Measurements from ENCODE around the gene RNF208.
"Not testable (repeated sequence)": the region's sequence is repeated elsewhere in the genome, so short reads cannot be mapped to it uniquely, and the experiment has no call there.

The RNF208 gene

DNA sequence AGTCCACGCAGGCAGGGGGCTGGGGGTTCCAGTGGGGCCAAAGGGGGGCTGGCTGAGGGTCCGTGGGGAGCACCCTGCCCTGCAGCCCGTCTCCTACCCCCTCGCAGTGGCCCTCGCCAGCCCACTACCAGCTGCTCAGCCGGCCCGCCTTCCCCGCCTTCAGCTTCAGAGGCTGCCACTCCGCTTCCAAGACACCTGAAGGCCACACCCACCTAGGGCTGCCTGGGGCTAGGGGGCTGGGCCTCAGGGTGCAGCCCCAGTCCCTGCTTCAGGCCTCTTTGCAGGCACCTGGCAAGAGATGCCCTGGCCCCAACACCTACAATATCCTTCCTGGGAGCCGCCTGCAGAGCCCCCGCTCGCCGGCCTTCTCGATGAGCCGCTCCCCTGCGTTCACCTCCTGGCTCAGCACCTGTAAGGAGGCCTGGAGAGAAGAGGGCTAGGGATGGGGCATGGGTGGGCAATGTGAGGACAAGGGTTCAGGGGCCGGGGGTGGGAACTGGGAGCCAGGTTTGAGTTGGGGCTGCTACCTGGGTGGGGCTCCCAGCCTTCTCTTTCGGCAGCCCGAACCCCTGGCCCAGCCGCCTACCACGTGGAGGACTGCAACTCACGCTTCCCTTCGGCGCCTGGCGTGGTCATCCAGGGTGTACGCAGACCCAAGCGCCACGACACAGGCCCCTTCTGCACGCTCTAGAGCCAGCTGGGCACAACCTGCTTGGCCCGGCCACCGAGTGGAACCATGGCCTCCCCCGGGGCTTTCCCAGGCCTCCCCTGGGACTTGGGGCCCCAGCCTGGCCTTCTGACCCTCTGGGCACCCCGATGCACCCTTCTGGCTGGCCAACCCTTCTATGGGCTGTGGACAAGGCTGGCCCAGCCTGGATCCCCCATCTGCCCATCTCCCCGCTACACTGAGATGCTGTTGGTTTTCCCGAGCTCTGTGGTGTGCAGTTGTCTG is 30.8 kb upstream of the RNF208 start:
- peak in 1 of 2 experiments; percentile 23 for DNase-seq

DNA sequence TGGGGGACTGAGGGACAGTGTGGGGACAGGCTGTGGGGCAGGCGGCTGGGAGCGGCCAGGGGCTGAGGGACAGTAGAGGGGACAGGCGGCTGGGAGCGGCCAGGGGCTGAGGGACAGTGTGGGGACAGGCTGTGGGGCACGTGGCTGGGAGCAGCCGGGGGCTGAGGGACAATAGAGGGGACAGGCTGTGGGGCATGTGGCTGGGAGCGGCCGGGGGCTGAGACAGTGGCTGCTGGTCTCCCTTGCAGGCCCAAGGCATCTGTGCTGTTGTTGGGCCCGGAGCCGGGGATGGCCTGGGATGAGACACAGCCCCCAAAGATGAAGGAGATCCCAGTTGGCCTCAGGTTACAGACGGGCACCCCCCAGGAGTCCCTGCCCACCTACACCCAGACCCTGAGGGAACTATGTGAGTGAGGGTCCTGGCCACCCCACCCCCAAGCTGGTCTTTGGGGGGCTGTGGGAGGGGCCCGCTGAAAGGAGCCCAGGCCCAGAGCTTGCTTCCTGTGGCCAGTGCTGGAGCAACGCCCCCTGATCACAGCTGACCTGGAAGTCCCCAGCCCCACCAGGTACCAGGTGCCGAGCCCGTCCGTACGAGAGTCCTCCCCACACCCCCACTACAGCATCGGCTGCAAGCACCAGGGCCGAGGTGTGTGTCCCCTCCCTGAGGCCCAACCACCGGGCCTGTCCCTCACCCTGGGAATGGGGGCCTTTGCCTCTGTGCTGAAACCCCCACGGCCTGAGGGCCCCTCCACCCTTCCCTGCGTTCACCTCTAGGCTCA is 29.6 kb upstream of the RNF208 start:
- no peak for DNase-seq

- no peak for DNase-seq
Observed at GRCh38 chr9:137251194-137251461, 29.1 kb upstream of the RNF208 start, which contains the start of gene STPG3. TSS of gene STPG3 (plus strand) at chr9:137251286. CDS start at chr9:137251287, 1 bp downstream.

- no peak for DNase-seq
Observed at GRCh38 chr9:137250329-137251193, 28.5 kb upstream of the RNF208 start.

DNA sequence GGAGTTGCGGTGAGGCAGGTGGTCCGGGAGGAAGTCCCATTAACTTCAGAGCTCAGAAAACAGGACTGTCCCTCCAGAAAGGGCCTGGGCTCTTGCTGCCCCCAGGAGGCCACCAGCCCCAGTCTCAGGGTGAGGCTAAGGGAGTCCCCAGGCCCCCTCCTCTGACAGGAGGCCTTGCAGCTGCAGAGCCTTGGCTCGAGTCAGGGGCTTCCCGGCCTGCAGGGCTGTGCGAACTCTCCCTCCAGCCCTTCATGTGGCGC is 25.8 kb upstream of the RNF208 start:
- no peak for DNase-seq

DNA sequence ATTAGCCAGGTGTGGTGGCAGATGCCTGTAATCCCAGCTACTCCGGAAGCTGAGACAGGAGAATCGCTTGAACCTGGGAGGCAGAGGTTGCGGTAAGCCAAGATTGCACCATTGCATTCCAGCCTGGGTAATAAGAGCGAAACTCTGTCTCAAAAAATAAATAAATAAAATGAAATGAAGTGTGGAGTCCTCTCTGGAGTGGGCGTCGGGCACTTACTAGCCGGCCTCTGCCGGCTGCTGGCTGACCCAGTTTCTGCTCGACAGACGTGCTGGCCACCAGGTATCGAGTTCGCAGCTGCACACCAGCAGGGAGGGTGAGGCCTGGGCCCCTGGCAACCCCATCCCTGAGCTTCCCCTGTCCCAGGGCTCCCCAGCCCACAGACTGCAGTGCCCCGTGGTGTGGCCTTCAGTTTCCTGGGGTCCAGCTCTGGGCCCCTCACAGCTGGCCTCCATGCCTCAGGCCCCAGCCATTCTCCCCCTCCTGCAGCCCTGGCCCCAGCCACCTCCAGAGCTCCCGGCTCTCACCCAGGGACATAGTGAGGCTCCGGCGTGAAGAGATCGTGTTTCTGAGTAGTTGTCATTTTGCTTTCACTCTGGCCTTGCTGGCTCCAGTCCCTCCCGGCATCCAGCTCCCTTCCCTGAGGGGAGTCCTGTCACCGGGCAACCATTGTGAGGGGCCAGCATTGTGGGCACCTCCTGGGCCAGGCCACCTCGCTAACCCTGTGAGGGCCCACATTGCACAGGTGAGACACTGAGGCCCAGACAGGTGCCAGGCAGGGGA is 25.3 kb upstream of the RNF208 start:
- DNase-seq = no peak

DNA sequence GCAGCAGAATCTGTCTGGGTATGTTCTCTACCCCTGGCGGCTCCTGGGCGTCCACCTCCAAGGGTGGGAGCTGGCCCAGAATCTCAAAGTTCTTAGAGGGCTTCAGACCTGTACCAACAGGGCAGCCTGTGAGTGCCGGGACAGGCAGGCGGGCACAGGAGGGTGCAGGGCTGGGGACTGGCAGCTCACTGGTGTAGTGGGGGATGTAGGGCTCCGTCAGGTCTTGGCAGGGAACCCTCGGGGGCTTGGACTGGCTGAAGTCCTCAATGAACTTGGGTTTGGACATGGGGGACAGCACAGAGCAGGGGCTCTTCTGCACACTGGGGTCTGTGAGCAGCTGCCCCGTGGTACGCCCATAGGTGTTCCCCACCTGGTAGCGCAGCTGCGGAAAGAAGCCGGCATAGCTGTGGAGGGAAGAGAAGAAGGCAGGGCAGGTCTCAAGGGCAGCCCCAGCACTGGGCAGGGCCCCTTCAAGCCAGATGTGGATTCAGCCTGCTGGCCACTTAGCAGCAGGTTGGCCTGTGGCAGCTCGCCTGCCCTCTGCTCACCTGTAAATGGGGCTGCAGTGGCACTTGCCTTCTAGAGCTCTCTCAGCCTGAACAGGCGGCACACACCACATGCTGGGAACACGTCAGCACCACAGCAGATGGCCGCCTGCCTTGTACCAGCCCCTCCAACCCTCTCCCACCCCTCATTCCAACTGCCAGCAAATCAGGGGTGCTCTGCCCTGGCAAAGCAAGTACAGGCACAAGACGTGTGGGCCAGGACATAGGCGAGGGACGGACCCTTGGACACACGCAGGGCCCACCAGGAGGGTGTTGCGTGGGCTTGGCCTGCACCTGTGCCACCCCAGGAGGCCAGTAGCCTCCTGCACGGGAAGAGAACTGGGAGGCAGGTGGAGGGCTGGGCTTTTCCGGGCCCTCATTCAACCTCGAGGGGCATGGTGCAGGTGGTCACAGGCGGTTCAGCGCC is 23.7 kb upstream of the RNF208 start:
- no peak for DNase-seq

DNA sequence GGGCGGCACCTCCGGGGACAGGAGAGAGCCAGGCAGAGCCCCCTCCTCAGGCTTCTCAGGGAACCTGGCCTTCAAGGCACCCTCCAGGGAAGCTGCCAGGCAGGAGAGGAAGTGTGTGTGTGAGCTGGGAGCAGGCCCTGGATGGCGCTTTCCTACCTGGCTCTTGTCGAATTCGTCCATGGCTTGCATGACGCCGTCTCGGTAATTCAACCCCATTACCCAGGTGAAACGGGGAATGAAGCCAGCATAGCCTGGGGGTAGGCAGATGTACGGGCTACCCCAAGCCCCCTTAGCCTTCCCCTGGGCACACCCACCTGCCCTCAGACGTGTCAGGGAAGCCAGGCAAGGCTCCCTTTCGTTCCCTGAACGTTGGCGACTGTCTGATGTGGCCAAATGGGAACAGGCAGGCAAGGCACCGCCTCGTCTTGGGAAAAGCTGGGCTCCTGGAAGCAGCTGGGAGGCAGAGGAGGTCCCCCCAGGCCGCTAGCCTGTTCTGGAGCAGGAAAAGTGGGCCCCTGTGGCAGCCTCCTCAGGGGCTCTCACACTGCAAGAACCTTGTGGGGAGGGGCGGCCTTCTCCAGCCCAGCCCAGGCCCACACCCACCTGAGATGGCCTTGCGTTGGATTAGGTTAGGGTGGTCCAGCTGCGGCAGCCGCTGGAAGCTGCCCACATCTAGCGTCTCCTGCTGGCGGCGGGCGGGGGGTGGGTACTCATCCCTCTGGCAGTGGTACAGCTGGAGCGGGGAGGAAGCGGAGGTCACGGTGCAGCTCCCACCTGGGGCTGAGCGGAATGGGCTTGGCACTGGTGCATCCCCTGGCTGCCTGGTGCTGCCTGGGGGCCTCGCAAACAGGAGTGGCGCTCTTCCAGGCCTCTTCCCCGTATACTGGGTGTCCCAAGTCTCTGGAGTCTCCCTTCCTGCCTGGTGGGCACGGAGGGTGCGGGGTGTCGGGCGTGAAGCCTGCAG is 22.7 kb upstream of the RNF208 start:
- DNase-seq = peak; percentile 68 to 82

DNA sequence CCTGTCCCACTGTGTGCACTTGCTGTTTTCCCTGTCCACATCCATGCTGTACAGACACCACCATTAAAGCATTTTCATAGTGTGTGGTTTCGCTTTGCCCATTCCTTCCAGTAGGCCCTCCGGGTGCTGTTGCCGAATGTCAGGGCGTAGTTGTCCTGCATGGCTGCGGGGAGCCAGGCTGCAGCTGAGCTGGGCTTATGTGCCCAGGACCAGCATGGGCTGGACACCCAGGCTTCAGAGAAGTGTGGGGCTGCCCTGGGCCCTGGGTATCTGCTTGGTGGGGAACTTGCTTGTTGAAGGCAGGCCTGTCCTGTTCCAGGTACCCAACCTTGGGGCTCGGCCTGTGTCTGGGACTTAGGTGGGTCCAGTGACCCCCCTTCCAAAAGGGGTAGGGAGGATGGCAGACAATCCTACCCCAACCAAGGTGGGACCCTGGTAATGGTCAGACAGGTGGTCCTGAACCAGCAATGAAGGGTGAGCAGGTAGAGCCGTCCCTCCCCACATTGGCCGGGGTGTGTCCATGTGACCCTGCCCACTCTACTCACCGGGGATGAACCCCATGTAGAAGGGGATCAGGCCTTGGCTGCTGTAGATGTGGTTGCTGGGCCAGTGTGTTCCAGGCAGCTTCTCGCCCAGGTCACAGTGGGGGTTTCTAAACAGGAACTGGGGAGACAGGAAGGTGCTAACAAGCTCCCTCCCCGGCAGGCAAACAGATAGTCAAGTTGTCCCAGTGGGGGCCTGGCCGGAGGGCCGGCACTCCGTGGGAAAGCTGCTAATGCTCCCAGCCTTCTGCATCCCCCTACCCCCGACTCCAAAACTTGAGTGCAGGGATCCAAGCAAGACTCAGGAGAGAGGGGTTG is 21.8 kb upstream of the RNF208 start:
- DNase-seq = peak; percentile 43 to 79

DNA sequence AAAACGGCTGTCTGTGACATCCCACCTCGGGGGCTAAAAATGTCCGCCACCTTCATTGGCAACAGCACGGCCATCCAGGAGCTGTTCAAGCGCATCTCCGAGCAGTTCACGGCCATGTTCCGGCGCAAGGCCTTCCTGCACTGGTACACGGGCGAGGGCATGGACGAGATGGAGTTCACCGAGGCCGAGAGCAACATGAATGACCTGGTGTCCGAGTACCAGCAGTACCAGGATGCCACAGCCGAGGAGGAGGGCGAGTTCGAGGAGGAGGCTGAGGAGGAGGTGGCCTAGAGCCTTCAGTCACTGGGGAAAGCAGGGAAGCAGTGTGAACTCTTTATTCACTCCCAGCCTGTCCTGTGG is 21.2 kb upstream of the RNF208 start:
- DNase-seq = not testable (repeated sequence)

- DNase-seq = peak in 1 of 2 experiments; percentile 13
Observed at GRCh38 chr9:137242269-137243203, 20.5 kb upstream of the RNF208 start.

GRCh38 chr9:137241490-137242268 is 19.6 kb upstream of the RNF208 start:
- DNase-seq = no peak

GRCh38 chr9:137240841-137241489 is 18.9 kb upstream of the RNF208 start, which contains the start of gene TUBB4B:
TSS of gene TUBB4B (plus strand) at chr9:137241287. CDS start at chr9:137241361, 74 bp downstream.
- DNase-seq = peak; percentile 99 to 100

DNA sequence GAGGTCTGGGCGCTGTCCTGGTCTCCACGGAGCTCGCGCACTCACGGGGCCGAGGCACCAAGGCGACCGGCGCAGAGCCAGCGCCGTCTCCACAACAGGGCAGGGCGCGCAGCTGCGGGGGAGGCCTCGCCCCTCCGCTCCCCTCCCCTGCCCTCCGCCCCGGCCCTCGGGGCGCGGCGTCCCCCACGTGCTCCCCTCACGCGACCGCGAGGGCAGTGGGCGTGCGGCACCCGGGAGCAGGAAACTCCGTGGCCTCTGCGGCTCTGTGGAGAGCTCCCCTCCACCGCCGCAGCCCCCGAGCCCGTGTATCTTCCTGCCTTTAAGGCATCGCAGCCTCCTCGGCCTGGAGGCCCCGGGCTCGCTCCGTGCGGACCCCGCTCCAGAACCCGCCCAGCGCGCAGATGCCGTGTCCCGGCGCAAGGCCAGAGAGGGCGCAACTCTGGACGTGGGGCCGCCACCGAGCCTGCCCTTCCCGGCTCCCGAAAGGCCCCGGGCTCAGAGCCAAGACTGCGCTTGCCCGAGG is 18.3 kb upstream of the RNF208 start:
- DNase-seq = peak; percentile 81 to 86

DNA sequence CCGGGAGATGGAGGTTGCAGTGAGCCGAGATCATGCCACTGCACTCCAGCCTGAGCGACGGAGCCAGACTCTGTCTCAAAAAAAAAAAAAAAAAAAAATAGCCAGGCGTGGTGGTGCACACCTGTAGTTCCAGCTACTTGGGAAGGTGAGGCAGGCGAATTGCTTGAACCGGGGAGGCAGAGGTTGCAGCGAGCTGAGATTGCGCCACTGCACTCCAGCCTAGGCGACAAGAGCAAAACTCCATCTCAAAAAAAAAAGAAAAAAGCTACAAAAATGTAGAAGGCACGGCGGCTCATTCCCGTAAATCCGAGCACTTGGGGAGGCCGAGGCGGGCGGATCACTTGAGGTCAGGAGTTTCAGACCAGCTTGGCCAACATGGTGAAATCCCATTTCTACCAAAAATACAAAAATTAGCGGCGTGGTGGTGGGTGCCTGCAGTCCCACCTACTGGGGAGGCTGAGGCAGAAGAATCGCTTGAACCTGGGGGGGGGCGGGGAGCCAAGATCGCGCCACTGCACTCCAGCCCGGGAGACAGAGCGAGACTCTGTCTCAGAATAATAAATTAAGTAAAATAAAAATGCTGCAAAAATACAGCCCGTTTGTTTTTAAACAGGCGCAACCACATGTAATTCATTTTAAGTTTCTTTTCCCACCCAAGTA is 17.6 kb upstream of the RNF208 start:
- DNase-seq = not testable (repeated sequence)
